A673 (cell line): ENCODE results near the gene MRTFA. TPM values are rescaled to one million over a fixed set of nuclear protein-coding genes. Genes with fewer than 3 reads are reported as not detected.

ENCODE experiments used
- BruUV-seq: library from RNA; stranded (reverse); fragments of 400-500 nt; replicated peaks from 2 replicates; lab custom pipeline; 2021; lab: Mats Ljungman, UMichigan
- CTCF ChIA-PET: fragments of 300-600 bp; sonication (Branson Sonifier 250); formaldehyde crosslinking; loops from one replicate; lab custom pipeline; 2022; ENCODE audit warnings: antibody characterized with exemption; lab: Charles Lee
- POLR2A ChIA-PET: fragments of 300-600 bp; sonication (Branson Sonifier 250); formaldehyde crosslinking; loops from one replicate; lab custom pipeline; 2022; ENCODE audit warnings: antibody characterized with exemption; ENCODE audit not compliant: low non-redundant PET; lab: Charles Lee
- DNase-seq: peaks from one replicate; pipeline ENCODE4 v3.0.0-alpha.2; 2015; ENCODE audit warnings: low spot score
- H3K27ac ChIP-seq: fragments of 200-600 bp; sonication (generic); 2 replicates; pipeline ENCODE4 v1.5.1; 2016; ENCODE audit warnings: mixed run types, low read depth, mild to moderate bottlenecking, mixed read lengths, antibody characterized with exemption, low read length; ENCODE audit not compliant: poor library complexity, severe bottlenecking
- H3K27me3 ChIP-seq: fragments of 200-600 bp; sonication (generic); replicated peaks from 2 replicates; pipeline ENCODE4 v1.6.1; 2017; ENCODE audit warnings: mixed run types, low read depth, mild to moderate bottlenecking, mixed read lengths, antibody characterized with exemption, low read length; ENCODE audit not compliant: insufficient read depth, poor library complexity
- H3K36me3 ChIP-seq: fragments of 200-600 bp; sonication (generic); 2 replicates; pipeline ENCODE4 v1.6.1; 2016; ENCODE audit warnings: mixed run types, mild to moderate bottlenecking, mixed read lengths, antibody characterized with exemption, low read length; ENCODE audit not compliant: insufficient read depth, poor library complexity, severe bottlenecking
- H3K4me1 ChIP-seq: fragments of 200-600 bp; sonication (generic); 2 replicates; pipeline ENCODE4 v1.6.1; 2017; ENCODE audit warnings: mixed run types, mild to moderate bottlenecking, mixed read lengths, antibody characterized with exemption, low read length; ENCODE audit not compliant: insufficient read depth, poor library complexity, severe bottlenecking
- H3K4me3 ChIP-seq: fragments of 200-600 bp; sonication (generic); 2 replicates; pipeline ENCODE4 v1.5.1; 2016; ENCODE audit warnings: low read depth, mixed run types, mild to moderate bottlenecking, mixed read lengths, low read length; ENCODE audit not compliant: poor library complexity, severe bottlenecking
- H3K9me3 ChIP-seq: fragments of 200-600 bp; sonication (generic); 2 replicates; pipeline ENCODE4 v1.6.1; 2016; ENCODE audit warnings: mixed run types, low read depth, mild to moderate bottlenecking, mixed read lengths, antibody characterized with exemption, low read length; ENCODE audit not compliant: poor library complexity, severe bottlenecking
- CTCF ChIP-seq: fragments of 300-800, 200-600 bp; sonication (generic); conservative IDR thresholded peaks from 2 replicates; pipeline ENCODE4 v1.5.1; 2017; ENCODE audit warnings: low read depth, mild to moderate bottlenecking, antibody characterized with exemption, low read length, moderate library complexity, mixed read lengths
- EZH2 ChIP-seq: fragments of 200-600 bp; sonication (generic); IDR thresholded peaks from 2 replicates; pipeline ENCODE4 v1.6.1; 2017; ENCODE audit warnings: borderline replicate concordance, low read depth, mild to moderate bottlenecking, mixed read lengths, antibody characterized with exemption, low read length; ENCODE audit not compliant: poor library complexity, severe bottlenecking
- intact Hi-C: fragments of 100-400 bp; cut with micrococcal nuclease; formaldehyde crosslinking; loops from one replicate; pipeline ENCODE4 v1.10.0; 2022; ENCODE audit not compliant: unreplicated experiment
- total RNA-seq: library from RNA; stranded (reverse); gene quantifications from 2 replicates; pipeline ENCODE4 v1.2.3, GENCODE V29; 2021

MRTFA gene
- total RNA-seq, 1 experiment from 2014 or later = 35.8 TPM

- ChIA-PET POLR2A (no interaction called here), CTCF (no interaction called here)
Measured at GRCh38 chr22:40473703-40474102, 162.8 kb downstream of the MRTFA start.

GRCh38 chr22:40472579-40472978 is 163.9 kb downstream of the MRTFA start:
- ChIA-PET CTCF (no interaction called here), POLR2A (no interaction called here)
- Histone ChIP-seq H3K27me3 (no peaks in the 10 kb centered on the region), H3K27ac (no peak overlapping the region), H3K36me3 (no peaks in the 10 kb centered on the region), H3K4me1 (no peaks in the 10 kb centered on the region), H3K4me3 (no peak overlapping the region), H3K9me3 (no peaks in the 10 kb centered on the region)
- DNase-seq = no peak
- no peak for TF ChIP-seq EZH2
- no TSS peak for BruUV-seq
- intact Hi-C loops = no loop called here

More at GRCh38 chr22:40473703-40474102, 162.8 kb downstream of the MRTFA start:
- BruUV-seq = no TSS peak
- TF ChIP-seq CTCF (no peak), EZH2 (no peak)
- no peak overlapping the region for H3K4me3 ChIP-seq
- no peaks in the 10 kb centered on the region for H3K27me3 ChIP-seq
- no peak for DNase-seq
- H3K9me3 ChIP-seq = no peaks in the 10 kb centered on the region
- peaks cover 1% of the 10 kb centered on the region for H3K4me1 ChIP-seq
- intact Hi-C loops = no loop called here
- no peaks in the 10 kb centered on the region for H3K36me3 ChIP-seq
- no peak overlapping the region for H3K27ac ChIP-seq

GRCh38 chr22:40472051-40472450 is 164.5 kb downstream of the MRTFA start:
- BruUV-seq = no TSS peak
- H3K4me1 ChIP-seq = no peaks in the 10 kb centered on the region
- H3K27ac ChIP-seq = no peak overlapping the region
- no peak for TF ChIP-seq CTCF
- no peak for TF ChIP-seq EZH2
- no peaks in the 10 kb centered on the region for H3K9me3 ChIP-seq
- no peaks in the 10 kb centered on the region for H3K27me3 ChIP-seq
- ChIA-PET POLR2A (no interaction called here), CTCF (no interaction called here)
- no peaks in the 10 kb centered on the region for H3K36me3 ChIP-seq
- intact Hi-C loops = no loop called here
- H3K4me3 ChIP-seq = no peak overlapping the region
- no peak for DNase-seq

GRCh38 chr22:40469181-40469580 is 167.3 kb downstream of the MRTFA start:
- Histone ChIP-seq H3K4me1 (no peaks in the 10 kb centered on the region), H3K27me3 (no peaks in the 10 kb centered on the region), H3K27ac (no peak overlapping the region), H3K4me3 (no peak overlapping the region), H3K9me3 (no peaks in the 10 kb centered on the region), H3K36me3 (no peaks in the 10 kb centered on the region)
- TF ChIP-seq CTCF = no peak
- no peak for TF ChIP-seq EZH2
- ChIA-PET POLR2A (no interaction called here), CTCF (no interaction called here)
- intact Hi-C loops = no loop called here
- DNase-seq = no peak
- no TSS peak for BruUV-seq
